ENCODE measurements around the gene WWP2.
"Not testable (repeated sequence)": the region's sequence is repeated elsewhere in the genome, so short reads cannot be mapped to it uniquely, and the experiment has no call there.

The WWP2 gene

GRCh38 chr16:69761983-69762813 is at the start of gene WWP2:
TSS of gene WWP2 (plus strand) at chr16:69762332. CDS start at chr16:69787011, 24,679 bp downstream.
- DNase-seq (ENCODE audit: low read depth in 2 of 2), result peak; percentile 53 to 64

GRCh38 chr16:69712914-69713581 is 49.1 kb upstream of the WWP2 start:
- no peak for DNase-seq (ENCODE audit: low read depth in 2 of 2)

GRCh38 chr16:69717066-69717465 is 45.1 kb upstream of the WWP2 start:
- no peak for DNase-seq (ENCODE audit: low read depth in 2 of 2)

- no peak for DNase-seq (ENCODE audit: low read depth in 2 of 2)
These were observed 43.9 kb upstream of the WWP2 start for GRCh38 chr16:69718111-69718764.

- DNase-seq (ENCODE audit: low read depth in 2 of 2), result no peak
These were observed 41.2 kb upstream of the WWP2 start for GRCh38 chr16:69720822-69721430.

GRCh38 chr16:69721441-69721957 is 40.6 kb upstream of the WWP2 start:
- DNase-seq (ENCODE audit: low read depth in 2 of 2), result no peak

- DNase-seq (ENCODE audit: low read depth in 2 of 2), result no peak
These were observed 37.7 kb upstream of the WWP2 start for GRCh38 chr16:69724414-69724873.

- no peak for DNase-seq (ENCODE audit: low read depth in 2 of 2)
These were observed 37.1 kb upstream of the WWP2 start for GRCh38 chr16:69724981-69725479.

GRCh38 chr16:69725480-69726312 is 36.4 kb upstream of the WWP2 start:
- no peak for DNase-seq (ENCODE audit: low read depth in 2 of 2)

GRCh38 chr16:69726313-69727060 is 35.6 kb upstream of the WWP2 start, which contains the start of gene NQO1:
TSS of gene NQO1 (minus strand) at chr16:69726560. CDS start at chr16:69726439, 121 bp downstream.
- peak; percentile 68 to 73 for DNase-seq (ENCODE audit: low read depth in 2 of 2)

- no peak for DNase-seq (ENCODE audit: low read depth in 2 of 2)
These were observed 34.2 kb upstream of the WWP2 start for GRCh38 chr16:69727916-69728270.

GRCh38 chr16:69729030-69729429 is 33.1 kb upstream of the WWP2 start:
- not testable (repeated sequence) for DNase-seq (ENCODE audit: low read depth in 2 of 2)

- DNase-seq (ENCODE audit: low read depth in 2 of 2), result not testable (repeated sequence)
These were observed 30.9 kb upstream of the WWP2 start for GRCh38 chr16:69731280-69731679.

- DNase-seq (ENCODE audit: low read depth in 2 of 2), result no peak
These were observed 30.0 kb upstream of the WWP2 start for GRCh38 chr16:69732101-69732500.

- DNase-seq (ENCODE audit: low read depth in 2 of 2), result no peak
These were observed 20.6 kb upstream of the WWP2 start for GRCh38 chr16:69741519-69741918.

- no peak for DNase-seq (ENCODE audit: low read depth in 2 of 2)
These were observed 19.9 kb upstream of the WWP2 start for GRCh38 chr16:69741951-69742904.

- DNase-seq (ENCODE audit: low read depth in 2 of 2), result no peak
These were observed 17.5 kb upstream of the WWP2 start for GRCh38 chr16:69744363-69745231.

- no peak for DNase-seq (ENCODE audit: low read depth in 2 of 2)
These were observed 16.9 kb upstream of the WWP2 start for GRCh38 chr16:69745232-69745612.

Data from activated CD8-positive, alpha-beta memory T cell treated with anti-CD3 and anti-CD28 coated beads for 4 hours (primary cell).